Cerebellar cortex (tissue), 1 donor: ENCODE results near the gene AOPEP.

ENCODE experiments used
- DNase-seq: peaks from one replicate; pipeline ENCODE4 v3.0.0-alpha.2; 2015; ENCODE audit warnings: low spot score

AOPEP gene

DNA sequence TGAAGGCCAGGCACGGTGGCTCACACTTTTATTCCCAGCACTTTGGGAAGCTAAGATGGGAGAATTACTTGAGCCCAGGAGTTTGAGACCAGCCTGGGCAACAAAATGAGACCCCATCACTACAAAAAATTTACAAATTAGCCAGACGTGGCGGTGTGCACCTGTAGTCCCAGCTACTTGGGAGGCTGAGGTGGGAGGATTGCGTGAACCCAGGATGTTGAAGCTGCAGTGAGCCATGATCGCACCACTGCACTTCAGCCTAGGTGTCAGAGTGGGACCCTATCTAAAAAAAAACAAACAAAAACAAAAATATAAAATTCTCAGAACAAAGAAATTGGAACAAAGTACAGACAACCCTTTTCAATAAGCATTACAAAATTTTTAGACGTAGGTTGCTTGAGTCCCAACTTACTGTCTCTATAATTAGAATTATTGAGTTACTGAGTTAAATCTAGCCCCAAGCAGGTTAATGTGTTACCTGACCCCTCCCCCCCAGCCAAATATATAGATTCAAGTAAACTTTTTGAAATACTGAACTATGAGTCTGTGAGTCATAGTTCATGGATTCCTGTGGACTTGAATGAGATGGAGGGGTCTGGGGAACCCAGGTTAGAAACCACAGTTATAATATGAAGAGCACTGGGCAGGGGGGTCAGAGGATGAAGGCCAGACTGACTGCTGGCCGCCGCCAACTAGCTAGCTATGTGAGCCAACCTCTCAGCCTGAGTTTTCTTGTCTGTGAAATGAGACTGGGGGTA lies 173.1 kb downstream of the AOPEP start:
- no peak for DNase-seq

DNA sequence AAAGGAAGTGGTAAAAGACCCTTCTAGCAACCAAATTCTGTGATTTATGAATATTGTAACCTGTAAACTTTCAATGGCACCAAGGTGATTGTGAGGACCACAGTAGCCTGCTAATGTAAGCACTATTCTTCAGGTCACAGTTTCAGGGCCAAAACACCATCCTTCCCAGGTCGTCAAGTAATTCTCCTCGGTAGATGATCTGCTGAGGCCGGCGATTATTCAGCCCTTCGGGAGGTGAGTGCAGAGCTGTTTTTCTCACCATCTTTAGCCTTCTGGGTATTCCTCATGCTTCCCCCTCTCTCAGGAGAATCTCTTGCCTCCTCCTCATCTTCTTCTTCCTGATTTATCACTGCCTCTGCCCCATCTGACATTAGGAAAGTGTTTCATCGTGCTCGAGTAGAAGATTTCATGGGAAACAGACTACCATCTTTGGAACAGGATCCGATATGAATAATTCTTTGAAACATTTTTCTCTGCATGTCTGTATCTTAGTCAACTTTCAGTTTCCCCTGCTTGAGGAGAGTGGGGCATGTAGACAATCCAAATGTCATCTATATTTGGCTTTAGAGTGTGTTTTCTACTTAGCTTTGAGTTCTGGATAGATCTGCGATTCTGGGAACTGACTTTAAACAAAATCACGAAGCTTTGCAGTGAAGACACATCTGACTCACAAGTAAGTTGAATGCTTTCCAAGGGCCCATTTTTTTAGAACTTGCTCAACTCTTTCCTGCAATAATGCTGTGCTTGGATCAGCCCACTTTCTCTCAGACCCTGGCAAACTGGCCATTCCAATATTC lies 173.9 kb downstream of the AOPEP start:
- DNase-seq: no peak

DNA sequence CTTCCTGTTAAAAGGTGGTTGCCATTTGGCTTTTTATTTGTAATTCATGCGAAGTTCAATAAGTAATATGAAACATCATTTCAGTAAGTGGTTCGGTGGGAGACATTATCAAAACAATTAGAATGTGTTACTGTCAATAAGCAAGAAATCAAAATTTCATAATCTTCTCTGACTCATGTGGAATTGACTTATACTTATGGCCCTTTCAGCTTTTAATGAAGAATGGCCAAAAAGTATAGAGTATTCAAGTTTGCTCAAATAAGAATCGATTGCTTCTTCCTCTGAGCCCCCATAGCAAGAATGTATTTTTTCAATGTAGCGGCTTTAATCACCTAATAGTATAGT lies 174.5 kb downstream of the AOPEP start:
- DNase-seq: no peak

DNA sequence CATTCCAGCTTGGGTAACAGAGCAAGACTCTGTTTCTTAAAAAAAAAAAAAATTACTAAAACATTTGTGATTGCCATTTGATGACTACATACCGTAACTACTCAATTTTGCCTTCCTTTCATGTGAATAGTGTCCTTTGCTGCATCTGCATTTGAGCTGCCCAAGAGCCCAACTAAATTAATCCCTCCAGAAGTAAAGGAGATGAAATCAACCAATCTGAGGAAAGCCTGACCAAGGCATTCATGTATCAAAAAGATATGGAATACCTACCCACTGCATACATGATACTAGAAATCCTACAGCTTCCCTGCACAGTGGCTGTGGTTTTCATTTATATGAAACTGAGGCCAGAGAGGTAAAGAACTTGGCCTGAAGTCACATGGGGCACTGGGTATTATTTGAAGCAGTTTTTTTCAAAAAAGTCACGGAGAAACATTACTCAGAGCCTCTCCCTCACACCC lies 177.5 kb downstream of the AOPEP start:
- no peak for DNase-seq

DNA sequence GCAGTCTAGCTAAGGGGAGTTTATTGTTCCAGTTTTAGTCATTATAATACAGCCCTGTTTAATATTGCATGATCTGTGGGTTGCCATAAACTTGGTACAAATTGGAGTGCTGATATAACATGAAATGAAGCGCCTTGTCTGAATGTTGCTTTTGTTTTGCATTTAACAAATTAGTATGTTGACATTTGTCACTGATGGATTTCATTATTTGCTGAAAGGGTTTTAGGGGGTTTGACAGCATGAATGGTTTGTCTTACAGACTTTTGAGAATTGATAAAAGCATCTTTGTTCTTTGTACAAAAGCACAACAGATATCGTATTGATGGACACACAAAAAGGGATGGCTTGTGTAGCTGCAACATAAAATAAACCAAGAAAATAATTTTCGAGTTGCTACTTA lies 178.3 kb downstream of the AOPEP start:
- no peak for DNase-seq

DNA sequence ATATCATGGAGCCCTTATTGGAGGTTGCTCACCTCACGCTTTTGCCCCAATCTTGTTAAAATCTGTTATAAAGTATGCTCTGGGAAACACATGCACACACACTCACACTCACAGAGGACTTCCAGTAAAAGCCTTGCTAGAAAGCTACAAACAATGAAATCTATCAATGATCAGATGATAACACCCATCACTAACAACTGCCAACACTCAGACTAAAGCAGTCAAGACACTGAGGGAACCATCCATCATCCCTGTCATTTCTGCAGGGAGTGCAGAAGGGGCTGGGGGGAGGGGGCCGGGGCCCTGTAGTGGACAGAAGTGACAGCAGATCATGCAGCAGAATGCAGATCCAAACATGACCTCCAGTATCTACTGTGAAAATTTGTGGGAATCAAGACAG lies 179.1 kb downstream of the AOPEP start:
- DNase-seq: no peak

DNA sequence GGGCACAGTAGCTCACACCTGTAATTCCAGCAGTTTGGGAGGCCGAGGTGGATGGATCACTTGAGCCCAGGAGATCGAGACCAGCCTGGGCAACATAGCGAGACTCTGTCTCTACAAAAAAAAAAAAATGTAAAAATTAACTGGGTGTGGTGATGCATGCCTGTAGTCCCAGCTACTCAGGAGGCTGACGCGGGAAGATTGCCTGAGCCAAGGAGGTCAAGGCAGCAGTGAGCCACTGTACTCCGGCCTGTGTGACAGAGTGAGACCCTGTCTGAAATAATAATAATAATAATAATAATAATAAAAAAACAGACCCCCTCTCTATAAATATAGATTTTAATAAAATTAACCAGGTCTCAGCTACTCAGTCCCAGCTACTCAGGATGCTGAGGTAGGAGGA lies 179.7 kb downstream of the AOPEP start:
- DNase-seq: no peak

DNA sequence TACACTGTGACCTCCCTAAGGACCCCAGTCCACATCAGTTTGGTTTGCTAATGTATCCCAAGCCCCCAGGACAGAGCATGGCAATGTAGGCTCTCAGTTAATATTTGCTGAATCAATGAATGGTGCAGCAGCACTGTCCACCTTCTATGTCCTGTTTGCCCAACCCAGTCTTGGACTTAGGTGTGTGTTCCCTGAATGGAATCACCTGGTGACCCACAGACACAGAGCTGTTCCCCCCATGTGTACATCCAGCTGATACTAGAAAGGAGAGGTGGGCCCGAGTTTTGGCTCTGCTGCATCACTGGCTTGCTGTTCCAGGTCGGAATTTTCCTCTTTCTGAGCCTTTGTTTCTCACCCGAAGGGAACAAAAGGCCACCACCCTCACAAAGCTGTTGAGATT lies 180.2 kb downstream of the AOPEP start:
- no peak for DNase-seq

DNA sequence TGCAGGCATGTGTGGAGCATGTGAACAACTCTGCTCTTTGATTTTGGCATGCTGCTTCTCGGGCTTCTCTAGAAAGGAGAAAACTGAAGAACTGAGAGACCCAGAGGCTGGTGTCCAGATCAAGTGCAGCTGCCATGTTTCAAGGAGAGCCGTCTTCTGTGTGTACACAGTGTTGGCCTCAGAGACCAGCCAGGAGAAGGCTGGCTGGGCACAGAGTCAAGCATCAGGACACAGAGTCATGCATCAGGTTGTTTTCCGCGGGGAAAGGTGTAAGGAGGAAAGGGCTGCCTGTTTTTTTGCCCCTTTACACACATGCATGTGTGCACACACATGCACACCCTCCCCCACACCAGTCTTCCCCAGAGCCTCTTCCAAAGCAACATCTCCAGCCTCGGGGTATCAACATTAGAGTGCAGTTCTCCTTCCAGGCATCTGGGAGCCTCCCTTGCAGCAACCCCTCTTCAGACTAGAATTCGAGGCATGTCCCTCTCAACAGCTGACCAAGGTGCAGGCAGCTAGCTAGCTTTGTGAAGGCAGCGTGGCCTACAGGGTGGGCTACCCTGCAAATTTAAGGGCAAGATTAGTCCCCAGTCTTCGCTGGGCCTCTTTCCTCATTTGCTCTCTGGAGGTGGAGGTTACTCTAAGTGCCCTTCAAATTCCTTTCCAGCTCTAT lies 180.9 kb downstream of the AOPEP start:
- DNase-seq: no peak

DNA sequence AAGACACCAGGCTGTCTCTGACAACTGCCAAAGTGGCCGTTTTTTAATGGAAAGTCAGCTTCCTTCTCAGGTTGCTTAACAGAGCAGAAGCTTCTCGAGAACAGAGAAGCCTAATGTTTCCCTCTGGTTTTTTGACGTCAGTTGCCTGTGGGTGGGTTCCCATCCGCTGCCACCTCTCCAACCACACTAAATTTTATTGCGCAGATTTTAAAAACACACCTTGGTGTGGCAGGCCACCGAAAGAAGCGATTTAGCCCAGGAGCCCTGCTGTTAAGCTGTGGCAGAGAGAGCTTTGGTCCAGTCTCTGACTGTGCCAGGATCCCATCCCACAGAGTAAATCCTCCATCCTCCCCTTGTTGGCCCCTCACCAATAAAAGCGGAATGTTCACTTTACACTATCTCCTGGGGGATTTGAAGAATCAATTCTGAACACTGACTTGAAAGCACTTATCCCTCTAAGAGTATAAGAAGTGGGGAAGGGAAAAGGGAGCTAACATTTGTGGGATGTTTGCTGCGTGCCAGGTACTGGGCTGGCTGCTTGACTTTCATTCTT lies 181.6 kb downstream of the AOPEP start:
- no peak for DNase-seq

DNA sequence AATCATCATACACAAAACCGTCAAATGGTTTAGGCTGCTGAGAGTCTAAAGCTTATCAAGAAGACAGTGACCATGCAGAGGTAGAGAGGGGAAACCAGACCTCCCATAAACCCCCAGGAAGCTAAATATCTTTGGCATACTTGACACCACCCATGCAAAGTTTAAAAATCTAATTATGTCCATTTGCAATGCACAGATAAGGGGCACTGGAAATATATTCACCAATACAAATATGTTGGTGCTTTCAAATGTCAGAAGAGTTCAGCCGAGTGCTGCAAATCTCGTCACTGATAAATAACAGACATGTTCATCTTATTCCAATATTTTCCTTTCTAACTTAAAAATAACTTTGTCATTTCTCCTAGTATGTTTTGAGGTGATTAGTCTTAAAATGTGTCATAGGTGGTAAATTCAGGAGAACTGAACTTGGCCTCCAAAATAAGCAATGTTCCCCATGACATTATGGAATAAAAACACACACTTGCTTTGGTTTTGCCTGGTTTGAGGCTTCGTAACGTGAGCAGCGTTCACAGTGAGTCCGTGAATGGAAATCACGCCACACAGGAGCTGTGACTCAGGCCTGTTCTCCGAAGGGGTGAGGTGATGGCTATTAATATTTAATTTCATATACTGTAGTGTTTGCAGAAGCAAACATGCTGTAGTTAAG lies 182.2 kb downstream of the AOPEP start:
- no peak for DNase-seq

DNA sequence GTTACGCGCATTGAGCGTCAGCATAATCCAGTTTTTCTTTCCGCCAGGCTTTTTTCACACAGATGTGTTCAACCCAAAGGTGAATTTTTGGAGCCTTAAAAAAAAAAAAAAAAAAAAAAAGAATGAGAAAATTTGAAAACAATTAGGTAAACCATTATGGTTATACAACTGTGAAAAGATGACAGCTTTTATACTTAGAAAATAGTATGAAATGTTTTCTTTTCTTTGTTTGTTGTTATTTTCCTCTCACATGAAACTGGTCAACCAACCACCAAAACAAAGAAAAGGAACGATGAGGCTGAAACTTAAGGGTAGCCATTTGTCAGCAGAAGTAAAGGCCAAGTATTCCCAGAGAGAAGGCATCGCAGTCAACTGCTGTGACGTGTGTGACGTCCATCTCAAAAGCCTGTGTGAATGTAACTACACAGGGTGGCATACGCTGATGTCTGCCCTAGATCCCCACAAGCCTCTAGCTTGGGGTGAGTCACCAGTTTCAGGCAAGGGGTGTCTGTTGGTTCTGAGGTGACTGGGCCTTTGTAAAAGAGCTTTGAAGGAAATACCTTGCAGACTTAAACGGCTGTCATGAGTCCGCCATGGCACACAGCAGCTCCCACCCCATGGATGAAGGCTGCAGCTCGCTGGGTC lies 182.9 kb downstream of the AOPEP start:
- DNase-seq: no peak

DNA sequence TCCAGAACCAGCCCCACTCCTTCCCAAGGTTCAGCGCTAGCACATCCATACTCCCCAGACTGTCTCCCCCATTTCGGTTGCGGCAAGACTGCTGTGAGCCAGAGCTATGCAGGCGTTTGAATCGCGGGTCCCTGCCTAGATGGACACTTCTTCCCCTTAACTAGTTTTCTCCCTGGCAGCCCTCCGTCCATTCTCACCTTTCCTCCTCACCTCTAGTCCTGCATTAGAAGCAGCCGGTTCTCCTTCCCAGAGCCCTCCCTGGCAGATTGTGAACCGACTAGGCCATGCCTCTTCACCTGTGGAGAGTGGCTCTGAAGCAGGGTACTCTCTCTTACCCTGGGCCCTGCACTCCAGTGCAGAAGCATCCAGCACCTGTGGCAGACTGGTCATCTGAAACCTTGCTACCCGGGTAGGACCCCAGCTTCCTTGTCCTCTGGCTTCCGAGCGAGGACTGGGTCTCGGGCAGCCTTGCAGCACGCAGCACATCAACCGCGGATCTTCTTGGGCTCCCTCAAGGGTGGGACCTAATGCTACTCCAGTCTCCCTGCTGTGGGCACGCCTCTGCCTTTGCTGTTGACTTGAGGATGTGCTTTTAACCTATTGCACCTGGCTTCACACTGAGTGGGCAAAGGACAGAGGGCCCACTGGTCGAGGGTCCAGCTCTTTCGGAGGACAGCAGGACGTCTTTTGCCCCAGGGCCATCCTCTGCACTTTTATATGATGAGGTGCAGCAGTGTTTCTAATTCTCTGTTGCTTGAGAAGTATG lies 183.6 kb downstream of the AOPEP start:
- no peak for DNase-seq

DNA sequence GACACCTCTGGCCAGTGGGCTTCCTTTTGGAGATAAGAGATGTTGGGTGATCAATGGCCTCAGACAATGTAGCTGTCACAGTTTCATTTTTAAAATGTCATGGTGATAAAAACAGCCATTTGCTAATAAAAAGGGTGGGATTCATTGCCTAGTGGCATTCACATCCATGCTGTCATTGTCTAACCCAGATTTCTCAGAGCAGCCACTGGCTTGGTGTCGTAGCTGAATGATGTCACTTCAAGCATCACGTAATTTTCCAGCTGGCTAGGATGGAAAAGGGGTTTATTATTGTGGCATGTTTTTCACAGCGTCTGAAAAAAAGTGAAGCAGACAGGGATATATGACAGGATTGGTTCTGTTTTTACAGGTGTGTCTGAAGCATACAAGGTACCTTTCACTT lies 184.7 kb downstream of the AOPEP start:
- no peak for DNase-seq

DNA sequence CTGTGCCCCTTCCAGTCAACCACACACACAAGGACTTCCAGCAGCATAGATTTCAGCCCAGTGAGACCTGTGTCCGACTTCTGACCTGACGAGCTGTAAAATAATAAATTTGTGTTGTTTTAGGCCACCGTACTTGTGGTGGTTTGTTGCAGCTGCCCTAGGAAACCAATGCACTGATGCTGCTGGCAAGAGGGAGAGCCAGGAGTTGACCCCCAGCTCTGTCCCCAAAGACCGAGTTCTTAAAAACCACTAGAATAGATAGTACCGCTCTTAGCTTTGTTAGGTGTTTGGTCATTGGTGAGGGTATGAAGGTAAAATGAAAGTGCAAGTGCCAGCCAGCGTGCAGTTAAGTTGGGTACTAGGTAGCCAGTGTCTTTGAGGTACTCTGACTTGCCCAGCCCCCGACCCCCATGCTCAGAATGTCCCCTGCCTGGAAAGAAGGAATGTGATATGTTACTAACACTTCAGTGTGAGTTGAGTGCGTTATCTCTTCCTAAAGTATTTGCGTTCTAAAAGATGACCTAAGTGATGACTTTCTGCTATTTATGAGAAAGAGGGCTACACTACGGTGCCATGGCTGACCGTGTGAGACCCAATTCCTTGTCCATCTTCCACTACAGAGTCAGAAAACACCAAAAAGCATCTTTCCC lies 185.6 kb downstream of the AOPEP start:
- no peak for DNase-seq

DNA sequence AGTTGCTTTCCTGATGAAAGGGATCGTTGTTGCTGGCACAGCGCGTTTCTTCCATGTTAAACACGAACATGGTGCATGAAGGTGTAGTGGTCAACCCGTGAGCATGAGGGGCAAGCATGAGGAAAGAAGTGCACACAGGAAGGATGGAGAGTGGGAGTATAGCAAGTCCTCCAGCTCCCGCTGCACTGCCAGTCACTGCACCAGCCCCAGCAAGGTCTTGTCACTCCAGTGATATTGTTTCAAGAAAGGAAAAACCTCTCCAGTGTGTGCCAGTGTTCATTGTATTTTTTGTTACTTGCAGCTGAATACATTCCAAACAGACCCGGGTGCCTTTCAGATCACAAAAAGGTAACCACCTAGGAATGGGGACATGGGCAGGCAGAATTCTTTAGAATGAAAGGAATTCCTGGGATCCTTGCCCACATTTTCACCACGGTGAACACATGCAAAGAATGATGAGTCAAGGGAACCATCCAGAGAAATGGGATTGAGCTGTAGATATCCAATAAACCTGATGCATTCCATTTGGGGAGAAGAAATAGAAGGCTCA lies 186.3 kb downstream of the AOPEP start:
- DNase-seq: peak; percentile 39

DNA sequence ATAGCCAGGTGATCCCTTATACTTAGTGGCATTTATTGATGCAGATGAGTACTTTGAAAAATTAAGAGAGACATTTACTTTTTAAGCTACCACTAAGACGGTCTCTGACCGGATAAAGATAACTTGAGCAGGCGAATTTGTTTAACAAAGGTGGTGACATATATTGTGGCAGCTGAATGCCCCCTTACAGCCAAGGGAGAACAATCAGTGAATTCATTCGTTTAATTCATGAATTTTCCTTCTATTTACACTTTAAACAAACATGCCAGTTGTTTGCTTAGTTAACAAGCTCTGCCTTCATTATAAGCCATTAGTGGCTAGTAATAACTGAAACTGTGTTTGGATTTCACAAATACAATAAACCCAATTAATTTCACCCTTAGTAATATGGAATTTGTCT lies 187.1 kb downstream of the AOPEP start:
- DNase-seq: no peak

DNA sequence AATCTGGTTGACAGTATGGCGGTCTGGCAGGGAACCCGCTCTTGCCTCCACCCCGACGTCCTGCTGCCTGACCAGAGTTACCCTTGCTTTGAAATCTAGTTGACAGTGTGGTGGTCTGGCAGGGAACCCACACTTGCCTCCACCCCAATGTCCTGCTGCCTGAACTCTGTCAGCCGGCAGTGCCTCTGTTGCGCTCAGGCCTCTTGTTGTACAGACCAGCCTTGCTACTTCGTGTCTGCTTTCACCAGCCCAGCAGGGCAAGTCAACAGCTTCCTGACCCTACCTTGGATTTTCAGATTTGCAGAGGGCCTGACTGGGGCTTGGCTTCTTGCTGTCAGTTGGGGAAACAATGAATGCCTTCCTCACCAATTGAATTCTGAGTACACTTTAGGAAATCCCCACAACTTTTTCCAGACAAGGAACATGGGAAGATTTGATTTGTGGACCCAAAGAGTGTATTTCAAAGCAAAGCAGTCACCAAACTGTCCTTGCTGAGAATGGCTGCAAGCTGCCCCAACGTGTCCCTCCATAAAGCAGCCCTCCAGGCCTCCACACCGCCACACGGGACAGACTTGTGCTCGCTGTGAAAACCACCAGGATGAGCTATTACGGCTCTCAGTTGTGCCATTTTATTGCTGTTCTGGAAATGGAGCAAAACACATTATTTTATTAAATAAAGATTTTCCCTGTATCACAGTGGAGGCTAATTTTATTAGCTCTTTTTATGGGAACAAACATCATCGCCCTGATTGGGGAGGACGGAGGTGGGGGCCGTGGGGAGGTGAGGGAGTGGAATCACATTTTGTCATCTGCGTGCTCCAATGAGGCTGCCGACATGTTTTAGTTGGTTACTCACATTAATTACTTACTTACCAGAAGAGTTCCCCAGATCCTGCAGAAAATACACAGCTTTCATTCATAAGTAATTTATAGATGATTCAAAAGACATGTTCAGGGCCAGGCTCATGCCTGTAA lies 189.3 kb downstream of the AOPEP start:
- no peak for DNase-seq

DNA sequence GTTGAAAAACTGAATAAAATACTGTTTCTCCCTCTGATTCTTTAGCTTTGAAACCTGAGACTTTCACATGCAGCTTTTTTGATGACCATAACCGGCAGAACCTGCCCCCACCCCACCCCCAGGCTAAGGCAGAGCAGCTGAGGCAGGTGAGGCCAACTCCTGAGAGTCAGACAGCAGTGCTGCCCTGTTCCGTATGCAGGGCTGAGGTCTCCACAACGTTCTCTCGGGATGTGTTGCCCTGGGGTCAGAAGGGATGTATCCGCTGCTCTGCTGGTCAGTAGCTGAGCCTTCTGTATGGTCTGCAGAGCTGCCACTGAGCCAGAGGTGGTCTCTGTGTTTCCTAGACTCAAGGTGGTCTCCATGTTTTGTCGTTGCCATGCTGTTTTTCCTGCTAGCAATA lies 190.5 kb downstream of the AOPEP start:
- DNase-seq: no peak
